ENCODE data around the gene RHOU.

The RHOU gene

GRCh38 chr1:228785366-228786330, 50.4 kb downstream of the RHOU start:
- no peak for DNase-seq

GRCh38 chr1:228786361-228787129, 51.3 kb downstream of the RHOU start:
- DNase-seq: no peak

GRCh38 chr1:228791791-228792190, 56.5 kb downstream of the RHOU start:
- DNase-seq: no peak

GRCh38 chr1:228792601-228793000, 57.3 kb downstream of the RHOU start:
- DNase-seq: no peak

GRCh38 chr1:228793032-228793431, 57.8 kb downstream of the RHOU start:
- peak in 2 of 5 experiments; percentile 46 to 82 for DNase-seq

GRCh38 chr1:228794173-228794572, 58.9 kb downstream of the RHOU start:
- DNase-seq: peak in 2 of 5 experiments; percentile 37 to 93

GRCh38 chr1:228794810-228795209, 59.5 kb downstream of the RHOU start:
- peak in 2 of 5 experiments; percentile 25 to 80 for DNase-seq

- peak in 1 of 5 experiments; percentile 21 for DNase-seq
Observed at GRCh38 chr1:228795596-228795995, 60.3 kb downstream of the RHOU start.
